Stimulated activated CD8-positive, alpha-beta memory T cell treated with anti-CD3 and anti-CD28 coated beads, Interleukin-4, amount 100 ng/mL, for 4 hours (primary cell): ENCODE results near the gene CLEC18B.
"Not testable (repeated sequence)": the region's sequence is repeated elsewhere in the genome, so short reads cannot be mapped to it uniquely, and the experiment has no call there.

ENCODE experiments used
- DNase-seq, 2 donors: peaks; one replicate each; pipeline ENCODE4 v3.0.0-alpha.2; 2020; ENCODE audit warnings: low read depth in 2 of 2, low spot score in 1 of 2

CLEC18B gene

DNA sequence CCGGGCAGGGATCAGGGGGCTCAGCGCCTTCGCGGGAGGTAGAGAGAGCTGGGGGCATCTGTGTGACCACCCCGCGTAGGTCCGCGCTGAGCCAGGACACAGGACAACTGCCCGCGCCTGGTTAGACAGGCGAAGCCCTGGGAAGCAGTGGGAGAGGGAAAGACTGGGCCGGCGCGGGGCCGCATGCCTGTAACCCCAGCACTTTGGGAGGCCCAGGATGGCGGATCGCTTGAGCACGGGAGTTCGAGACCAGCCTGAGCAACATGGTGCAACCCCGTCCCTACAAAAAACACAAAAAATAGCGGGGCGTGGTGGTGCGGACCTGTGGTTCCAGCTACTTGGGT is 13.9 kb downstream of the CLEC18B start:
- DNase-seq, result not testable (repeated sequence)

DNA sequence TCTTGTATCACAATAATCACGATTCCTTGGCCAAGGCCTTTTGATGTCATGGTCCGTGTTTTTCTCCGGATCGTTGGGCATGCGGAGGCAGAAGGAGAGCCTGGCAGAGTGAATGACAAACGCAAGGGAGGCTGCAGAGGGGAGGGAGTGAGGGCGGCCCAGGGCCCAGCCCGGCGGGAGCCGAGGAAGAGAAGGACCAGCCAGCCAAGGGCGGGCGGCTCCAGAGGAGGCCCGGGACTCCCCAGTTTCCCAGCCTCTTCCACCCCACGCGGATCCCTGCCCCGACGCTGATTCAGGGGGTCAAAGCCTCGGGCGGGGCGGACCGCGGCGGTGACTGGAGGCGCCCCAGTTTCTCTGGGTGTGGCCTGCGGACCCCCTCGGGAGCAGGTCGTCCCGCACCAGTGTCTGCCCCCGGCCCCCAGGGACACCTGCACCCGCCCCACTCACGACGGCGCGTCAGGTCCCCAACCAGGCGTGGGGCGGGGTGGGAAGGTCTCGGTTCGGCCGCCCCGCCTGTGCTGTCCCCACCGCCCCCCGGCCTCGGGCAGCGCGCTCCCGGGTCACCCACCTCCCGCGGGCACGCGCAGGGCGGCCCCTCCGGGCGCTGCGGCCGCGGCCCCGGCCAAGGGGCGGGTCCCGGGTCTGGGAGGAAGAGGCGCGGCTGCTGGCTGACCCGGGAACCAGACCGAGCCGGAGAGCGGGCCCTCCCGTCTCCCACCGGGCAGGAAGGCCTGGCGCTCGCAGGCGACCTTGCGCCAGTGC is 14.5 kb downstream of the CLEC18B start:
- DNase-seq, result not testable (repeated sequence)

DNA sequence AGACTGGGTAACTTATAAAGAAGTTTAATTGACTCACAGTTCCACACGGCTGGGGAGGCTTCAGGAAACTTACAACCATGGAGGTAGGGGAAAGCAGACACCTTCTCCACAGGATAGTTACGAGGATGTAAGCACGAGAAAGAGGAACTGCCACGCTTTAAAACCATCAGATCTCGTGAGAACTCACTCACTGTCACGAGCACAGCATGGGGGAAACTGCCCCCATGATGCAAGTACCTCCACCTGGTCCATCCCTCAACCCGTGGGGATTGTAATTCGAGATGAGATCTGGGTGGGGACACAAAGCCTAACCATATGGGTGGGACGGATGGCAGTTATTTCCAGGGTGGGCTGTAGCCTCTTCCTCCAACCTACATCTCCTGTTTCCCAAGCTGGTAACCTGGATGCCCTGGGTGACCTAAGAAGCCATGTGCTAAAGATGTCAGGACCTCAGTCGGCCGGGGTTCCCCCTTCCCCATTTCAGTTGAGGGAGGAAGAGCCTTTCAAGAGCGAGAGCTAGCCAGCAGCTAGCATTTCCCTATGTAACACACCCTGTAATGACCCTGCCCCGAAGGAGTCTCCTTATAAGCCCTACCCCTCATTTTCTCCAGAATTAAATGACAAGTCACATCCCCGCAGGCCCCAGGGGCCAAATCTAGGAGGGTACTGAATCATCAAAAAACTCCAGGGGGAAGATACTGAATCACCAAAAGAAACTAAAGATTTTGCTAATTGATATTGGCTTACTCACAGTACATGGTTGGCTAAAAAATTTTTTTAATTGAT is 16.9 kb downstream of the CLEC18B start:
- not testable (repeated sequence) for DNase-seq

DNA sequence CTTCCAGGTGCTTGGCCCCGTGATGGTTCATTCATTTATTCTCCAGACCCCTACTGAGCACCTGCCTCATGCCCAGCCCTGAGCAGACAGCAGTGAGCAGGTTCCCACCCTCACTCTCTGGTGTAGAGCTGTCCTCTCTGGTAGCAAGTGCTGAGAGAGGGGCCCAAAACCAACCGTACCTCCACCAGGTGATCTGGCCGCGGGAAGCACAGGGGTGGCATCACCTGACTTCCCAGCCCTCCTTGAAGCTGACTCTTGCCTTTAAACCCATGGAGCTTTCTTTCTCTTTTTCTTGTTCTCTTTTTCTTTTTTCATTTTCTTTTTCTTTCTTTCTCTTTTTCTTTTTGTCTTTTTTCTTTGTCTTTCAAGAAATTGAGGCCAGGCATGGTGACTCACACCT is 21.0 kb downstream of the CLEC18B start:
- DNase-seq, result not testable (repeated sequence)

DNA sequence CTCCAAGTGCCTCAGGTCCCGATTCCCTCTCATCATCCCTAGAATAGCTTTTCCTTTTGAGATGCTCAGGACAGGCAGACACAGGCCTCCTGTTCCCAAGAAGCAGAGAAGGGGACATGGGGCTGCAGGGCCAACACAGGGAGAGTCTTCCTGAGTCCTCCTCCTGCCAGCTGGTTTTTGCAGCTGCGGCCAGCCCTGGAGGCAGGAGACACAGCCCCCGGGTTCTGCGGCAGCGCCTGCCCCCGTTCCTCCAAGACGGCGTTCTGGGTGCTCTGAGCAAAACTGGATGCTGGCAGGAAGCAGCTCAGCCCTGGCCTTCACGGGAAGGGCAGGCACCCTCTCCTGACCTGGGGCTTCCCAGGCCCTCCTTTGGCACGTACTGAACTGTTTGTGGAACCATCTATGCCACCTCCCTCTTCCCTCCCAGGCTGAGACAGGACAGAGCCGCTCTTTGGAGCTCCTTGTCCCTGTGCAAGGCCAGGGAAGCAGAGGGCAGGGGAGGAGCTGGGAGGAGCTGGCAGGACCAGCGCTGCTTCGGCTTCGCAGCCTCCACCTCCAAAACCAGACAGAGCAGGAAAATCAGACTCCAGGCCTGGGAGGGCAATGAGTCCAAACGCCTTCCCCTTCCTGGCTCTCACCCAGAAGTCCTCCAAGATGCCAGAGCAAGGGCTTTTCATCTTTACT is 22.9 kb downstream of the CLEC18B start:
- DNase-seq, result not testable (repeated sequence)

DNA sequence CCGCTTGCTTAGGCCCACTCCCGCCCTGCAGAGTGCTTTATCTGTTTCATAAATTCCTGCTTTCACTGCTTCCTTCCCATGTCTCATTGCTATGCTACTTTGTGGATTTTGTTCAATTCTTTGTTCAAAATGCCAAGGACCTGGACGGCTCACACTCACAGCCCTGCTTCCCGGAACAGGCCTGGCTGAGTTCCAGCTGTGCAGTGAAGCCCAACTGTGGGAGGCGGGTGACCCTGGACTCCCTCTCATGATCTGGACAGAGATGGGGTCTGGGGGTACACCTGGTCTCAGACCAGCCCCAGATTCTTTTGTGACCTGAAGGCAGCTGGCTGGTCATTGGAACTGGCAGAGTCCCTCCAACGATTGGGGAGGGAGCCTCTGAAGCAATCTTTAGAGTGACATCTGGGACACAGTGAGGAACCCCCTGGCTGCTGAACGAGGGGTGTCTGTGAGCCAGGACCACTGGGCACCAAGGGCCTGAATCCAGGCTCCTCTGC is 24.7 kb downstream of the CLEC18B start:
- DNase-seq, result not testable (repeated sequence)

DNA sequence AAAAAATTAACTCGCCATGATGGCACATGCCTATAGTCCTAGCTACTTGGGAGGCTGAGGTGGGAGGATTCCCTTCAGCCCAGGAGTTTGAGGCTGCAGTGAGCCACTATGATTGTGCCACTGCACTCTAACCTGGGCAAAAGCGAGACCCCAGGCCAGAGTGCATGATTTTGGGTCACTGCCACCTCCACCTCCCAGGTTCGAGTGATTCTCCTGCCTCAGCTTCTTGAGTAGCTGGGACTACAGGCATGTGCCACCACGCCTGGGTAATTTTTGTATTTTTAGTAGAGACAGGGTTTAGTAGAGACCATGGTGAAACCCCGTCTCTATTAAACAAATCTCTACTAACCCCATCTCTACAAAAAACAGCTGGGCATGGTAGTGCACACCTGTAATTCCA is 26.7 kb downstream of the CLEC18B start:
- DNase-seq, result not testable (repeated sequence)

DNA sequence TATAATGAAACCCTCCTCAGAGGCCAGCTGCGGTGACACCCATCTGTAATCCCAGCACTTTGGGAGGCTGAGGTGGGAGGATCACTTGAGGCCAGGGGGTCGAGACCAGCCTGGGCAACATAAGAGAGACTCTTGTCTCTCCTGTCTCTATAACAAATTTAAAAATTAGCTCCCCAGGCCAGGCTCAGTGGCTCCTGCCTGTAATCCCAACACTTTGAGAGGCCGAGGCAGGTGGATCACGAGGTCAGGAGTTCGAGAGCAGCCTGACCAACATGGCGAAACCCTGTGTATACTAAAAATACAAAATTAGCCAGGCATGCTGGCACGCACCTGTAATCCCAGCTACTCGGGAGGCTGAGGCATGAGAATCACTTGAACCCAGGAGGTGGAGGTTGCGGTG is 27.1 kb downstream of the CLEC18B start:
- not testable (repeated sequence) for DNase-seq

DNA sequence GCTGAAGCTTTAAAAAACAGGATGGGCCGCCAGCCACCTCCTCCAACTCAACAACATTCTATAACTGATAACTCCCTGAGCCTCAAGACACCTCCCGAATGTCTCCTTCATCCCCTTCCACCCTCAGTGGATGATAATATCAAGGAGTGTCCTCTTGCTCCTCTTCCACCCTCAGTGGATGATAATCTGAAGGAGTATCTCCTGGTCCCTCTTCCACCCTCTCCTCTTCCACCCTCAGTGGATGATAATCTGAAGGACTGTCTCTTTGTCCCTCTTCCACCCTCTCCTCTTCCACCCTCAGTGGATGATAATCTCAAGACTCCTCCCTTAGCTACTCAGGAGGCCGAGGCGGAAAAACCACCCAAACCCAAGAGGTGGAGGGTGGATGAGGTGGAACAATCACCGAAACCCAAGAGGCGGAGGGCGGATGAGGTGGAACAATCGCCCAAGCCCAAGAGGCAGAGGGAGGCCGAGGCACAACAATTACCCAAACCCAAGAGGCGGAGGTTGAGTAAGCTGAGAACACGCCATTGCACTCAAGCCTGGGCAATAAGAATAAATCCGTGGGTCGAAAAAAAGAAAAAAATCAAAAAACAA is 29.7 kb downstream of the CLEC18B start:
- not testable (repeated sequence) for DNase-seq

DNA sequence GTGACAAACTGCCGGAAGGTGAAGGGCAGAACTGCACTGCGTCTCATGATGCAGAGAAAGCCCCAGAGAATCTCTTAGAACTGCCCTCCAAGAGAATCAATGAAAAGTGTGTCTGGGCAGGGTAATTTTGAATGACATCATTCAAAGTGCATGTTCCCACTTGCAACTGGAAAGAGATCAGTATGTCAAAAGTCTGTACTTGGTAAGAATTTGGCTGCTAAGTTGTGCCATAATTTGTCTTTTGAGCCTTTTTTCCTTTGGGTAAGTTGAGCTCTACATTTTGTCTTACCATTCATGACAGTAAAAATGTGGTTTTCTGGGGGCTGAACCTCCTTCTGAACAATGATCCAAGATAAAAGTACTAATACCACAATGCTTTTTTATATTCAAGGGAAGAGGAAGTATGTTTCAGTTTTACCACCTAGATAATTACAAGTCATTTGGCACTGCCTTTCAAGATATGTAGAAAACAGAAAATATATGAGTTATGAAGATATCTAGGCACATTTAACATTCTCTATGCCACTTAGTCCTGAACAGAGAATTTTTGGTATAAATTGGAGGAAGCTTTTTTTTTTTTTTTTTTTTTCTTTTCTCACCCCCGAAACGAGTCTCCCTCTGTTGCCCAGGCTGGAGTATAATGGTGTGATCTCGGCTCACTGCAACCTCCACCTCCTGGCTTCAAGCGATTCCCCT is 38.8 kb downstream of the CLEC18B start:
- DNase-seq, result not testable (repeated sequence)

DNA sequence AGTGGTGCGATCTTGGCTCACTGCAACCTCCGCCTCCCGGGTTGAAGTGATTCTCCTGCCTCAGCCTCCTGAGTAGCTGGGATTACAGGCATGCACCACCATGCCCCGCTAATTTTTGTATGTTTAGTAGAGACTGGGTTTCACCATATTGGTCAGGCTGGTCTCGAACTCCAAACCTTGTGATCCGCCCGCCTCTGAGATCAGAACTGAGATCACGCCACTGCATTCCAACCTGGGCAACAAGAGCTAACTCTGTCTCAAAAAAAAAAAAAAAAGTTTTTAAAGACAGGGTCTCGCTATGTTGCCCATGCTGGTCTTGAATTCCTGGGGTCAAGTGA is 47.5 kb downstream of the CLEC18B start:
- not testable (repeated sequence) for DNase-seq

DNA sequence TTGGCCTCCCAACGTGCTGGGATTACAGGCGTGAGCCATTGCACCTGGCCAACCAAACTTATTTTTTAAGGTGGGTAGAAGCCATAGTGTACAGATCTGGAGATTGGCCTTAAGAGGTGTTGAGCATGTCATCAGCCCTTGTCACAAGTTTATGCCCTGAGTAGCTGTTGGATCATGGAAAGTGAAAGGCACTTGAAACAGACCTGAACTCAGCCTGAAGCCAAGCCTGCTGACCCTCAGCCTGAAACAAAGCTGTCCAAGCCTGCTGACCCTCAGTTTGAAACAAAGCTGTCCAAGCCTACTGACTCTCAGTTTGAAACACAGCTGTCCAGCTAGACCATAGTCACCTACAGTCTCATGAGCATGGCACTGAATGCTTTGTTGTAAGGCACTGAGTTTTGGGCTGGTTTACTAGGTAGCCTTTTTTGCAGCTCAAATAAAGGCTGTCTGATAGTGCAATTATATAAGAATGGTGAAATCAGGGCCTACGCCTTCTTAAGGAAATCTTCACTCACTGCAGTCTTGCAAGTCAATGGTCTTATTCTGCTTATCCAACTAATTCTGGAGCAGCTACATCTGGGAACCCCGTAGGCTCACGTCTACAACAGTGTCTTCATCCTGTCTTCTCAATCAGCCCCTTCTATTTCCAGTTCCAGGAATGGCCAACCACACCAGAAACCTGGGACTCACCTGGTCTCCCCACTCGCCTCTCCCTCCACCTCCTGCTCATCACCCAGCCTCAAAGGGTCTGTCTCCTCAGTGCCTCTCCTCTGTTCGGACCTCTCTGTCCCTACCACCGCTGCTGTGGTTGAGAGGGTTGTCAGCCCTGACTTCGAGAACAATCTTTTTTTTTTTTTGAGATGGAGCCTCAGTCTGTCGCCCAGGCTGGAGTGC is 48.1 kb downstream of the CLEC18B start:
- no peak for DNase-seq

DNA sequence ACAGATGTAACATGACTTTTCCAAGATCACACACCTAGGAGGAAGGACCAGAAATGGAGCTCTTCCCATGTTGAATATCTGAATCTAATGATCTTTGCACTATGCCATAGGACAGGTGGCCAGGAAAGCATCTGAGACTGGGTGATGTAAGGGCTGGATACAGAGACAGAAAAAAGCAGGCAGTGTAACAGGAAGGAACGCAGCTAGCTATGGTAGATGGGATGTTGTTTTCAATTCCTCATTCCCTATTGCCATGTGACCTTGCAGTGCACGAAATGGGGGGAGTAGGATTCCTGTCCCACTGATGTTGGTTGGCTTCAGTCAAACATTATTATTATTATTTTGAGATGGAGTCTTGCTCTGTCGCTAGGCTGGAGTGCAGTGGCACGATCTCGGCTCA is 48.9 kb downstream of the CLEC18B start:
- no peak for DNase-seq

DNA sequence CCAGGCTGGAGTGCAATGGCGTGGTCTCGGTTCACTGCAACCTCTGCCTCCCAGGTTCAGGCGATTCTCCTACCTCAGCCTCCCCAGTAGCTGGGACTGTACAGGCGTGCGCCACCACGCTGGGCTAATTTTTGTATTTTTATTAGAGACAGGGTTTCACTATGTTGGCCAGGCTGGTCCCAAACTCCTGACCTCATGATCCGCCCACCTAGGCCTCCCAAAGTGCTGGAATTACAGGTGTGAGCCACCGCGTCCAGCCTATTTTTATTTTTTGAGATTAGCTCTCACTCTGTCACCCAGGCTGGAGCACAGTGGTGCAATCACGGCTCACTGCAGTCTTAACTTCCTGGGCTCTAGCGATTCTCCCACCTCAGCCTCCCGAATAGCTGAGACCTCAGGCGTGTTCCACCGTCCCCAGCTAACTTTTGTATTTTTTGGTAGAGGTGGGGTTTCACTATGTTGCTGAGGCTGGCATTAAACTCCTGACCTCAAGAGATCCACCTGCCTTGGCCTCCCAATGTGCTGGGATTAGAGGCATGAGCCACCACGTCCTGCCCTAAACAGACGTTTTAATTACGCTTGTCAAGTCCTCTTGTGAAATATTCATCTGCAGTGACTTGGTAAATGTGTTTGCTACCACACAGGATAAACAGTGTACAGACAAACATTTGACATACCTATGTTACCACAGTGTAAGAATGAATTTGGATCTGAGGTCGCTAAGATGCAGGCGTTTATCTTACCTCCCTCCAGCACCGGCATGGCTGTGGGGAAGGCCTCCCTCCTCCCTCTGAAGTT is 50.7 kb downstream of the CLEC18B start:
- DNase-seq, result not testable (repeated sequence)

DNA sequence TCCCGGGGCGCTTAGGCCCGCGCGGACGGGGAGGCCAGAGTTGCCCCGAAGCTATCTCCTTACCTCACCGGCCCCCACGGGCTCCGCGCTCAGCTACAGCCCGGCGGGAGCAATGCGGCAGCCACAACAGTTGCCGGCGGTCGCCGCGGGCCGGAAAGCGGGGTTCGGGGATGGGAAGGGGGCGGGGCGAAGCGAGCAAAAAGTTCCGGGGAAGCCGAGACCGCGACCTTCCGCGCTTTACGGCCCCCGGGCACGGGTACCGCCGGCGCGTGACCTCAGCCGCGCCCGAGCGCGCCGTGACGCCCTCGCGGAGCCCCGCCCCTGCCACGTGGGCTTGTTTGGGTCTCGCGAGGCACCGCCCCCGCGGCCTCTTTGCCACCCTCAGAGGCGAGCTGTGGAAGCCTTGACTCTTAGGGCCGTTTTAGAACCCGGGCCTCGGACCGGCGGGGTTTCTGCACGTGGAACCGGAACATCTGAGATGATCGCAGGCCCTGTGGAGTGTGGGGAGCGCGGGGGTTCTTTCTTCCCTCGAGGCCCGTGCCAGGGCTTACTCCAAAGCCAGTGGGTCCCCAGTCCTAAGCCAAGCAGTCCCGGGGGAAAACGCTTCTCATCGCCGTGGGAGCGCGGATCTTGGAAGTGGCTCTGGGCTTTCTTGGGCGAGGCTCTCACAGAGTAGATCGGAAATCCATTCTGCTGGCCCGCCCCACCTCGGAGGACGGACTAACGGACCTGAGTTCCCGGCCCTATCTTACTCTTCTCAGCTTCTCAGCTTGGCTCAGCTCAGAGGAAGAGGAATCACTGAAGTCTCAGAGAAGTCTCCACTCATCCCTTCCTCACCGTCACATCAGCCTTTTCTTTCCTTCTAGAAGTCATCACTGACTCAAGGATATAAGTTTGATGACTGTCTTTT is 53.0 kb downstream of the CLEC18B start:
- DNase-seq, result peak; percentile 91 to 100

DNA sequence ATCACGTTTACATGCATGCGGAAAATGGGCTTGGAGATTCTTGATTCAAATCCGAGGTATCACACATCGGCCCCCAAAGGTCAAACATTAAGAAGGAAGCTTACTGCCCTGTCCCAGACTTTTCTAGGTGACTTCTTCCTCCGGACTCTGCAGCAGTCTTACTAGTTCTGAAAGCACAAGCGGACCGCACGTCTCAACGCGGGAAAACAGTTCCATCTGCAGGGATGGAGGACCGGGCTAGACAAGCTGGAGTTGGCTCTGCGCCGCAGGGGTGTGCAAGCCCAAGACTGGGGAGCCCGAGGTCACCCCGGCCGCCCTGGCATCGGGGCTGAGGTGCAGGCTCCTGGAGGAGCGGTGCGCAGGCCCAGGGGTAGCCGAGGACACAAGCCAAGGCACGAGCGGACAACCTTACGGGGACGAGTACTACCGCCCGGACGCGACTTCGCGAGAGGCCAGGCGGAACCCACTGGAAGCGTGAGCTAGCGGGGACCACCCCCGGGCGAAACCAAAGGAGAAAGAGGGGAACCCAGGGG is 53.7 kb downstream of the CLEC18B start:
- not testable (repeated sequence) for DNase-seq
